ENCODE results near the gene ACAD11.

- TF ChIP-seq ZBTB21 (CRISPR knock-in tag; IDR thresholded peaks at IDR 0.05; ENCODE audit: borderline replicate concordance) (no peak), CTCF (IDR thresholded peaks at IDR 0.05) (no peak), FOXJ3 (CRISPR knock-in tag; IDR thresholded peaks at IDR 0.05; ENCODE audit: borderline replicate concordance) (no peak), FOXP4 (CRISPR knock-in tag; IDR thresholded peaks at IDR 0.05) (no peak), USF2 (CRISPR knock-in tag; IDR thresholded peaks at IDR 0.05) (no peak), E2F4 (CRISPR knock-in tag; IDR thresholded peaks at IDR 0.05; ENCODE audit: borderline replicate concordance, low read depth) (no peak), SMAD3 (CRISPR knock-in tag; IDR thresholded peaks at IDR 0.05; ENCODE audit: borderline replicate concordance) (no peak)
Observed at GRCh38 chr3:132623646-132624045, 36.0 kb downstream of the ACAD11 start.

Data from WTC11 (cell line).